Right lobe of liver (tissue), 4 donors: ENCODE data around the gene SEMA3A.
"Not testable (repeated sequence)": the region's sequence is repeated elsewhere in the genome, so short reads cannot be mapped to it uniquely, and the experiment has no call there.

Source experiments
- CTCF ChIP-seq, 4 donors: fragments of 200-600 bp in 3 of 4; fragments of 450-650 bp in 1 of 4; IDR thresholded peaks; one replicate each; pipeline versions ENCODE4 v1.5.1 to v1.8.0; 2016 to 2022; ENCODE audit warnings: antibody characterized with exemption in 4 of 4, mild to moderate bottlenecking in 2 of 4
- POLR2A ChIP-seq: fragments of 450-650 bp; IDR thresholded peaks from one replicate; pipeline ENCODE4 v1.6.1; 2017; ENCODE audit warnings: antibody characterized with exemption, mild to moderate bottlenecking
- donor health status: DM: no; HTN: no; CAD: no.
- donor health status: DM: no; HTN: no; CAD: no.
- donor health status: DM: no; HTN: yes; CAD: no.

GRCh38 chr7:84243037-84243436 is 48.4 kb upstream of the SEMA3A start:
- TF ChIP-seq CTCF (IDR thresholded peaks at IDR 0.05); POLR2A: not testable (repeated sequence)
